ENCODE measurements around the gene DPYSL3. TPM values are rescaled to one million over a fixed set of nuclear protein-coding genes. Genes with fewer than 3 reads are reported as not detected.

The DPYSL3 gene
- total RNA-seq, 1 experiment from 2014 or later: 42.7 TPM

GRCh38 chr5:147403651-147404640 lies 105.9 kb downstream of the DPYSL3 start:
- peaks cover 8% of the 10 kb centered on the region for H3K36me3 ChIP-seq
- 0 out of 2 replicates have a peak, but pooled peaks cover 3% of the 10 kb centered on the region for H3K9me3 ChIP-seq (replicated peaks)
- H3K27me3 ChIP-seq: no peaks in the 10 kb centered on the region
- peaks cover 15% of the 10 kb centered on the region for H3K4me1 ChIP-seq
- no peak overlapping the region for H3K4me3 ChIP-seq
- H3K27ac ChIP-seq: peak overlapping the region; percentile 9
- peak; percentile 30 to 41 for DNase-seq

GRCh38 chr5:147400881-147401280 lies 109.0 kb downstream of the DPYSL3 start:
- Histone ChIP-seq H3K27me3 (no peaks in the 10 kb centered on the region), H3K36me3 (peaks cover 10% of the 10 kb centered on the region), H3K4me3 (no peak overlapping the region), H3K4me1 (peaks cover 15% of the 10 kb centered on the region), H3K27ac (no peak overlapping the region), H3K9me3 (replicated peaks) (0 out of 2 replicates have a peak, but pooled peaks cover 3% of the 10 kb centered on the region)
- DNase-seq: no peak

DNA sequence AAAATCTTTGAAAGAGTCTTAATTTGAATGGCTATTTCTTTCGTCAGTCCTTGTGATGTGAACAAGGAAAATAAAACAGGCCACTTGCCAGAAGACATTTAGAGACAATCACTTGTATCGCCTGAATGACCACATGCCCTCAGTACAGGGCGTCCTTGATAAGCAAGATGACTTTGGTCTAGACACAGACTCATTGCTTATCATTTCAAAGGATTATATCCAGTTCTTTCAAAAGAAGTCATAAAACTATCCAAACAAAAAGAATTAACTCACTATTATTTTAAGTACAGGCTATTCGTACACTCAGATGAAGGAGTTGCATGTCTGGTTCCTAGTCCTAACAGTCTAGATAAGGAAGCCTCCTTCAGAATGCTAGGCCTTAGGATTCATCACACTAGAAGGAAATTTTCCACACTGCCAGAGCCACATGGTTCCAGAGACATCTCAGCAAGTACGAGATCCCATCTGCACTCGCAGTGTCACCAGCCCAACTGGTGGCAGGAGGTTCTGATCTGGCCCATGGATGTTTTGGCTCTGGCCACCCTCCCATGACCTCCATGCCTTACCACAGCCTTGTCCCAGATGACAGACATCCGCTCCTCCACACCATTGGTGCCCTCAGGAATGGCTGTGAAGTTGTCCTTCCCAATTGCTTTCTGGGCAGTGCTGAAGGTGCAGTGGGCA lies 109.6 kb downstream of the DPYSL3 start:
- peaks cover 15% of the 10 kb centered on the region for H3K4me1 ChIP-seq
- H3K9me3 ChIP-seq (replicated peaks): 0 out of 2 replicates have a peak, but pooled peaks cover 3% of the 10 kb centered on the region
- H3K27ac ChIP-seq: no peak overlapping the region
- DNase-seq: no peak
- no peak overlapping the region for H3K4me3 ChIP-seq
- peaks cover 10% of the 10 kb centered on the region for H3K36me3 ChIP-seq
- H3K27me3 ChIP-seq: no peaks in the 10 kb centered on the region

- Histone ChIP-seq H3K9me3 (replicated peaks) (0 out of 2 replicates have a peak, but pooled peaks cover 3% of the 10 kb centered on the region), H3K4me3 (no peak overlapping the region), H3K27ac (no peak overlapping the region), H3K36me3 (peaks cover 7% of the 10 kb centered on the region), H3K27me3 (no peaks in the 10 kb centered on the region), H3K4me1 (peaks cover 1% of the 10 kb centered on the region)
- no peak for DNase-seq
Measured at GRCh38 chr5:147398860-147399259, 111.0 kb downstream of the DPYSL3 start.

GRCh38 chr5:147397616-147398015 lies 112.3 kb downstream of the DPYSL3 start:
- Histone ChIP-seq H3K4me3 (no peak overlapping the region), H3K27me3 (no peaks in the 10 kb centered on the region), H3K36me3 (peaks cover 6% of the 10 kb centered on the region), H3K4me1 (no peaks in the 10 kb centered on the region), H3K27ac (no peak overlapping the region), H3K9me3 (replicated peaks) (no peaks in the 10 kb centered on the region)
- DNase-seq: no peak

DNA sequence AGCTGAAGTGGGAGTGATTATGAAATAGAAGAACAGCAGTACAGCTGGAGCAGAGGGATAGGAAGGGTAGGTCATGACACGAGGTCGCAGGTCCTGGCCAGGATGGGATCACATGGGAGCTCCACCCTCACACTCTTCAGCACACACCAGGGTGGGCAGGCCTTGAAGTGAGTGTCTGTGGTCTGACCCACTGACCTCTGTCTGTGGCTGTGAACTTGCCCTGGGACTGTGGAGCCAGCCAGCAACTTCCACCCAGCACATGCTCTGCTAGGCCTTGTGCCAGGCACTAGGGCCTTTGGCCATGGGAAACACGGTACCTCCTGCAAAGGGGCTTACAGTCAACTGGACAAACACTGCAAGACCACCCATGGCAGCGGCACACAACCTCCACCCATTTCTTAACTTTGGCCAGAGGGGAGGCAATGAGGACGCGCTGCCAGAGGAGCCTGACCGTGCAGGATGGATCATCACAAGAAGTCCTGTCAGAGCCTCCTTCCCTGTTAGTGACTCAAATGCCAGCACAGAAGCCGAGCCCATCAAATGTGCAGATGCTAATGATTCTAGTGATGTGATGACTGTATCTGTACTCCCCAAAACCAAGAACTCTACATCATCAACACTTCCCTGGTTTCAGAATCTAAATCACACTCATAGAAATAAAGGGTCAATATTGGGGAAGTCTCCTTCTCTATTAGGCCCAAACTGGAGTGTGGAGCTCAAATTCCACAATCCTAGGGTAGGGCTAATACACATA lies 113.6 kb downstream of the DPYSL3 start:
- no peaks in the 10 kb centered on the region for H3K9me3 ChIP-seq (replicated peaks)
- H3K4me1 ChIP-seq: no peaks in the 10 kb centered on the region
- H3K4me3 ChIP-seq: no peak overlapping the region
- no peak for DNase-seq
- H3K27ac ChIP-seq: no peak overlapping the region
- H3K27me3 ChIP-seq: no peaks in the 10 kb centered on the region
- peaks cover 6% of the 10 kb centered on the region for H3K36me3 ChIP-seq

DNA sequence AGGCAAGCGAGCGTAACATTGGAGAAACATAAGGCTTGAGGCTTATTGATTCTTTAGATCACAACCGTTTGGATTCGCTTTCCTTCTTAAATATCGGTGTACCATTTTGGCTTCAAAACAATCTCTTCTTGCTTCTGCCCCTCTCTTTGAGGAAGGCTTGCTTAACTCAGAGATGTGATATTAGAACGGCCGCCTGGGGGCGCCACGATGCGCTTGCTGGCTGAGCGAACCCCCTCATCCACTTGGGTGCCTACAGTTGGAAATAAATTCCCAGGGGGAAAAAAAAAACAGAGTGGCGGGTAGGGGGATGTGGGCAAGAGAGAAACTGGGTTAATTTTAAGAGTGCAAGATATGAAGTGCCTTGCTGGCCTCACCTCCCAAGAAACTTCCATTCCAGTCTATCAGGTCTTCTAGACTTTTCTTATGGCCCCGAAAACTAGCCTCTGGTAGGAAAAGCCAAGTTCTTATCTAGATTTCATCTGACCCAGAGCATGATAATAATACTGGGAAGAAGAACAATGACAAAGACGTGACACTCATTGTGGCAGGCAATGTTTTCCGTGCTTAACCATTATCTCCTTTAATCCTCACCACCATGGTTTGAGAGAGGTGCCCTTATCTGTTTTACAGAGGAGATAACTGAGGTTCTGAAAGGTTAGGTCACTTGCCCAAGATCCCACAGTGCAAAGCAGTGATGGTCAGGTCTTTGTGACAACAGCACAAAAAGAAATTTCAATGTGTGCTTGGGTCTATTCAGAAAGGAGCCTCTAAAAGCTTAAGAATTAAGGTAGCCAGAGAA lies 115.8 kb downstream of the DPYSL3 start:
- H3K4me1 ChIP-seq: no peaks in the 10 kb centered on the region

GRCh38 chr5:147391781-147392180 lies 118.1 kb downstream of the DPYSL3 start:
- Histone ChIP-seq H3K4me3 (no peak overlapping the region), H3K9me3 (replicated peaks) (no peaks in the 10 kb centered on the region), H3K4me1 (no peaks in the 10 kb centered on the region), H3K27ac (no peak overlapping the region), H3K27me3 (no peaks in the 10 kb centered on the region), H3K36me3 (peaks cover 4% of the 10 kb centered on the region; the same call in 1 of the 2 replicates)
- DNase-seq: peak in 1 of 2 experiments; percentile 31

More for the DNA sequence above, 115.8 kb downstream of the DPYSL3 start:
- Histone ChIP-seq H3K4me3 (no peak overlapping the region), H3K36me3 (peaks cover 6% of the 10 kb centered on the region), H3K9me3 (replicated peaks) (no peaks in the 10 kb centered on the region), H3K27me3 (no peaks in the 10 kb centered on the region), H3K27ac (no peak overlapping the region)
- DNase-seq: no peak

GRCh38 chr5:147390654-147391225 lies 119.1 kb downstream of the DPYSL3 start:
- no peak overlapping the region for H3K27ac ChIP-seq

DNA sequence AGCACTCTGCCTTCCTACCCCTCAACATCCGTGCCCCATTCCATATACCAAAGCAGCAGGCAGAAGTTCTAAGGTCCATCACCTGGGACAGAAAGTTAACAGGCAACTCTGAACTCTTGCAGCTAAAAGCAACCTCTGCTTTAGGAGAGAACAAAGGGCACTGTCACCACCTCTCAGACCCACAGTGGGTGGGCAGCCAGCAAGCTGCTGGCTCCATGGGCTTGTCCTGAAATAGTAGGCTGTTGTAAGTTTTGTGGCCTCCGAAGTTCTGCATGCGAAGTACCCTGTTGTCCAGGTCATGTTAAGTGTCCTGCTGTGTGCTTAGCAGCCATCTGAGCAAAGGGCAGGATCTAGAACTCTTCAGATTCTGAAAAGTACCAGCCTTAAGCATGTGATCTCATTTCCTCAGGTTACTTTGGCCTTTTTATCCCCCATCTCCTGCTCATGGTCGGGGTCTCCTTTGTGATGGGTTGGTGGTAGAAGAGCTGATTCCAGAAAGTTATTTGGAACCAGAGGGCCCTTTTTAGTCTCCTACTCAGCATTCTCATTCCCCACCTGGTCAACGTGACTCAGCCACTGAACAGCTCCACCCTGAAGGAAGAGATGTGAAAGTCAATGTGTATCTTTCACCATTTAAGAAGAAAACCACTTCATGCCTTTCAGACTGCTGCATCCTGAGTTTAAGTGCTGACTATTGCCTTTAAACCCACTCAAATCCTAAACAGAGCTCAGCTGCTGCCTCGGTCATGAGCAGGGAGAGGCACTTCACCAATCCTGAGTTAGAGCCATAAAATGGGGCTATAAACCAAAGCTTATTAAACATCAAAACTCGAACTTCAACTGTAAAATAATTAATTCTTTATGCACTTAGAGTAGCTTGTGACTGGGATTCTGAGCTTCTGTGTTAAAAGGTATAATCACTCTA lies 121.4 kb downstream of the DPYSL3 start:
- no peak overlapping the region for H3K27ac ChIP-seq
- peaks cover 12% of the 10 kb centered on the region; the same call in 1 of the 2 replicates for H3K4me1 ChIP-seq
- H3K36me3 ChIP-seq: peaks cover 4% of the 10 kb centered on the region; the same call in 1 of the 2 replicates
- H3K4me3 ChIP-seq: no peak overlapping the region
- DNase-seq: no peak
- no peaks in the 10 kb centered on the region for H3K27me3 ChIP-seq
- no peaks in the 10 kb centered on the region for H3K9me3 ChIP-seq (replicated peaks)

More at GRCh38 chr5:147390654-147391225, 119.1 kb downstream of the DPYSL3 start:
- no peak for DNase-seq
- H3K4me1 ChIP-seq: no peaks in the 10 kb centered on the region
- peaks cover 4% of the 10 kb centered on the region; the same call in 1 of the 2 replicates for H3K36me3 ChIP-seq
- no peaks in the 10 kb centered on the region for H3K27me3 ChIP-seq
- H3K9me3 ChIP-seq (replicated peaks): no peaks in the 10 kb centered on the region
- H3K4me3 ChIP-seq: no peak overlapping the region

DNA sequence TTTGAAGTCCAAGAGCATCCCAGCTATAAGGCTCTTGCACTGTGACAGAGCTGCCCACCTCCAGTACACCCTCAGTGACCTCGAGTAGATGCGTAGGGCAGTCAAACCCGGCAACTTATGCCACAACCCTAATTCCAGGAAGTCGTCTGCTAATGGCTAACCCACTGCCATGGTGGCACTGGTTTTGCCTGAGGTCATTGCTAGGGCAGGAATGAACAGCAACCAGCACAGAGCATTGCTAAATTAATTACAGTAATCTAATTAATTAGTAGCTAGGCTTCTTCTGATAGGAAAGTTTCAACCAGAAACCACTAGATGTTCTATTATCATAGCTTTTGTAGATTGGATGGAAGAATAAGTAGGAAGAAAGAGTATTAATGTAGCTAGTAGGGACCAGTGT lies 122.8 kb downstream of the DPYSL3 start:
- DNase-seq: no peak
- no peak overlapping the region for H3K27ac ChIP-seq
- no peaks in the 10 kb centered on the region for H3K27me3 ChIP-seq
- H3K4me3 ChIP-seq: no peak overlapping the region
- H3K36me3 ChIP-seq: peaks cover 4% of the 10 kb centered on the region; the same call in 1 of the 2 replicates
- no peaks in the 10 kb centered on the region for H3K9me3 ChIP-seq (replicated peaks)
- peaks cover 12% of the 10 kb centered on the region; the same call in 1 of the 2 replicates for H3K4me1 ChIP-seq

DNA sequence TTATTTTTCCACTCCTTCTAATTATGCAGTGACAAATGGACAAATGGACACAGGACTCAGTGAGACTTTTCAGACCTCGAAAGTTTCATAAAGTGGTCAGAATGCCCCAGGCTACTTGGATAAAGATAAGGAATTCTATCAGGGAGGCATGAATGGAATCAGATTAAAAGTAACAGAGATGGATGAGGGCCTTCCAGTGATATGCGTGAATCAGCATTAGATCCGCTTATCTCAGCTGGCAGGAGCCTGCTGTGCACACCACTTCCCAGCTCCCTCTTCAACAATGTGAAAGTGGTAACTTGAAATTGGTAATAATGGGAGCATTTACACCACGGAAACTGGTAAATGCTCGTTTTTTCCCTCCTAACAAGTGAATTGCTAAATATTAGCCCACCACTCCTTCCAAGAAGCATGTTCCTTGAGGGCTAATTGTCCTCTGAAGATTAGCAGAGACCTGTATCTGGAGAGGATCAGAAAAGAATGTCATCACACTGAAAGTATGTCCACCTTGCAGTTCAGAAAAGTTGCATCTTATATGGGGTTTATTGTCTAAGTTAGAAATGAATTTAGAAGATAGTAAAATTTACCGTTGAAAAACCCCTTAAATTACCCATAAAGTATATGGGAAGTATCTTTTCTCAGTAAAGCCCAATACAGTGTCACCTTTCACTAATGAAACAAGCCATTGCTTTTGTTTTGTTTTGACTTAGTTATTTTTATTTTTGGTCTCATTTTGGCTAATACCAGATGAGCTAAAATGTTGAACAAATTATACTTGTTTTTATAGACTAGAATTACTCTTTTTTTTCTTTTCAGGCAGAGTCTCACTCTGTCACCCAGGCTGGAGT lies 125.3 kb downstream of the DPYSL3 start:
- Histone ChIP-seq H3K27ac (no peak overlapping the region; the same call in 1 of the 2 replicates), H3K4me1 (peaks cover 12% of the 10 kb centered on the region; the same call in 1 of the 2 replicates), H3K4me3 (no peak overlapping the region), H3K27me3 (no peaks in the 10 kb centered on the region), H3K36me3 (no peaks in the 10 kb centered on the region), H3K9me3 (replicated peaks) (peaks cover 5% of the 10 kb centered on the region; the same call in 1 of the 2 replicates)
- DNase-seq: peak in 1 of 2 experiments; percentile 43

Measured in SJCRH30 (cell line).